ENCODE results near the gene IFI16. TPM values are rescaled to one million over a fixed set of nuclear protein-coding genes. Genes with fewer than 3 reads are reported as not detected.

The IFI16 gene
- total and polyA plus RNA-seq, 2 donors (not counting 3 experiments of a cell fraction or from before 2014, with no cell fraction given): 52.8 to 183 TPM

DNA sequence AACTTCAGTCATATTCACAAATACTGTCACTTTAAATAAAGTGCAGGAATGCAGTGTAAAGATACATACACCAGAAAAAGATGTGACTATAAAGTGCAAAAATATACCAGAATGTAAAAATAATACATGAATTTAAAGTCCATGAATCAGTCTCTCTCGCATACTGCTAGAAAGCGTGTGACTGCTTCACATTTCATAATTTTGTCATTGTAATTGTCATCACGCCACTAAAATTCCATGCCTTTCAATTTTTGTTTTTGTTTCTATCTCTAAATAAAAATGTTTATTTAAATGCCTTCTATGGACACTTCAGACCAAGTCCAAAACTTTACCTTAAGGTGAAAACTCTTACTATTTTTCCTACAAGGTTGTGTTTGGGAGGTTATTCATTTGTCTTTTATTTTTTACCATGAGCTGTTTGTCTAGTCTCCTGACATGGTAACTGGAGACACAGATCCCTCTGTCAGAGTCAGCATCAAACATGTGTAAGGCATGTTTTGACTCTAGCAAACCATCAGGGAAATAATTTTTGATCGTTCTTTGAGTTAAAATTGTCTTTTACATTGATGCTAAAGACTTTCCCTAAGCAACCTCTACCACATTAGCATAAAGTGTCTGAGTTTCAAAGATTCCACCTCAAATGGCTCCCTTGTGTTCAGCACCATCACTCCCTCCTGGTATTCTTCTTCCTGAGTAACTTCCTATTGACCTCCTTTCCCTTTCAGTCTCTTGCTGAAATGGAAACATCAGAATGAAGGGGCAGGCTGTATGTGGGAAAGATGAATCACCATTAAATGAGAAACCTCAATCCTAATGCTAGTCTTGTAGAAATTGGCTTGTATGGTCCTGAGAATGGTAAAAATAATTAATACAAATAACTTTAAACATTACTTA is 80.8 kb downstream of the IFI16 start:
- peak overlapping the region; percentile 36 for H2AFZ ChIP-seq (ENCODE audit: low read depth, low read length)
- no peak overlapping the region for H3K4me2 ChIP-seq (ENCODE audit: insufficient read depth, low read length)
- ChIA-PET CTCF (no interaction called here), POLR2A (no interaction called here)
- peaks cover 35% of the 10 kb centered on the region for H3K4me1 ChIP-seq (ENCODE audit: control insufficient read depth, extremely low read depth, insufficient read depth, low read length)
- H3K9me1 ChIP-seq (replicated peaks; ENCODE audit: control insufficient read depth, extremely low read depth, insufficient read depth, low read length): no peaks in the 10 kb centered on the region
- BruUV-seq (replicated peaks): no TSS peak
- H3K79me2 ChIP-seq (ENCODE audit: control insufficient read depth, insufficient read depth, low read length): no peaks in the 10 kb centered on the region
- TF ChIP-seq FOS (IDR thresholded peaks at IDR 0.05; ENCODE audit: borderline replicate concordance, insufficient read depth, low read length) (peak; percentile 66), POLR2AphosphoS5 (IDR thresholded peaks at IDR 0.05; ENCODE audit: insufficient read depth, low read depth, low read length) (no peak)
- FAIRE-seq (no peak), DNase-seq (ENCODE audit: low read depth, low spot score) (peak; percentile 52)
- H3K4me3 ChIP-seq (replicated peaks in 1 of 3; ENCODE audit: insufficient read depth in 1 of 3, low read depth in 1 of 3, low read length in 3 of 3): no peak overlapping the region
- H3K9ac ChIP-seq (replicated peaks; ENCODE audit: extremely low read depth, insufficient read depth, low read length): no peak overlapping the region
- no peaks in the 10 kb centered on the region for H3K9me3 ChIP-seq (replicated peaks; ENCODE audit: control insufficient read depth, insufficient read depth, low read length)
- H4K20me1 ChIP-seq (replicated peaks; ENCODE audit: control insufficient read depth, extremely low read depth, insufficient read depth, low read length): no peaks in the 10 kb centered on the region
- H3K27ac ChIP-seq (ENCODE audit: insufficient read depth, low read depth, low read length): no peak overlapping the region
- H3K36me3 ChIP-seq (ENCODE audit: control insufficient read depth in 2 of 2, extremely low read depth in 1 of 2, insufficient read depth in 2 of 2, low read length in 2 of 2): no peaks in the 10 kb centered on the region
- no peaks in the 10 kb centered on the region for H3K27me3 ChIP-seq (ENCODE audit: control insufficient read depth in 2 of 2, insufficient read depth in 2 of 2, low read length in 2 of 2)
- intact Hi-C loops (cut with micrococcal nuclease): no loop called here
- dilution Hi-C loops (cut with MboI; ENCODE audit: extremely low pct_ligation_motif_present, low sequenced_read_pairs): no loop called here

DNA sequence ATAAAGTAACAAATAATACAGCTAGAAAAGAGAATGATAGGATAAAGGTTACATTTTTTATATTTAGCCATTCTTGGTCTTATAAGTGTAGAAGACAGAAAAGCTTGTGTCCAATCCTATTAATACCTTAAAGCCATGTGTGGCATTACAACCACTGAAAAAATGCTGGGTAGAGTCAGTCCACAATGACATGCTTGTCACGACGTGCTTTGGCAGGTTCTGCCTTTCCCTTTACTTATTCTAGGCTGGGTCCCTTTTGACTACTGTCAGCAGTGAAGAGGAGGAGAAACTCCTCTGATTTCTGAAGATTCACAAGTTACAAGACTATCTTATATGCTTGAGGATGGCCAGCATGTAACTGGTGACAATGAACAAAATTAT is 81.5 kb downstream of the IFI16 start:
- no peaks in the 10 kb centered on the region for H3K27me3 ChIP-seq (ENCODE audit: control insufficient read depth in 2 of 2, insufficient read depth in 2 of 2, low read length in 2 of 2)
- dilution Hi-C loops (cut with MboI; ENCODE audit: extremely low pct_ligation_motif_present, low sequenced_read_pairs) (no loop called here), intact Hi-C loops (cut with micrococcal nuclease) (no loop called here)
- DNase-seq (ENCODE audit: low read depth, low spot score) (no peak), FAIRE-seq (no peak)
- CTCF ChIA-PET: no interaction called here
- H3K27ac ChIP-seq (ENCODE audit: insufficient read depth, low read depth, low read length): peak overlapping the region; percentile 75
- no peak overlapping the region for H2AFZ ChIP-seq (ENCODE audit: low read depth, low read length)
- POLR2A ChIA-PET: no interaction called here
- no peaks in the 10 kb centered on the region for H4K20me1 ChIP-seq (replicated peaks; ENCODE audit: control insufficient read depth, extremely low read depth, insufficient read depth, low read length)
- BruUV-seq (replicated peaks): no TSS peak
- no peaks in the 10 kb centered on the region for H3K36me3 ChIP-seq (ENCODE audit: control insufficient read depth in 2 of 2, extremely low read depth in 1 of 2, insufficient read depth in 2 of 2, low read length in 2 of 2)
- H3K9ac ChIP-seq (replicated peaks; ENCODE audit: extremely low read depth, insufficient read depth, low read length): no peak overlapping the region
- no peak overlapping the region for H3K4me3 ChIP-seq (replicated peaks in 1 of 3; ENCODE audit: insufficient read depth in 1 of 3, low read depth in 1 of 3, low read length in 3 of 3)
- peaks cover 35% of the 10 kb centered on the region for H3K4me1 ChIP-seq (ENCODE audit: control insufficient read depth, extremely low read depth, insufficient read depth, low read length)
- H3K9me3 ChIP-seq (replicated peaks; ENCODE audit: control insufficient read depth, insufficient read depth, low read length): no peaks in the 10 kb centered on the region
- H3K4me2 ChIP-seq (ENCODE audit: insufficient read depth, low read length): peak overlapping the region; percentile 68
- H3K79me2 ChIP-seq (ENCODE audit: control insufficient read depth, insufficient read depth, low read length): no peaks in the 10 kb centered on the region
- TF ChIP-seq MYC (IDR thresholded peaks at IDR 0.05; ENCODE audit: low read depth, low read length): no peak
- TF ChIP-seq JUN (IDR thresholded peaks at IDR 0.05; ENCODE audit: borderline replicate concordance, insufficient read depth, insufficient read length, low read depth): no peak
- no peak for TF ChIP-seq MAX (IDR thresholded peaks at IDR 0.05; ENCODE audit: insufficient read depth, insufficient read length)
- no peak for TF ChIP-seq POLR2A (IDR thresholded peaks at IDR 0.05; ENCODE audit: low read depth, low read length)
- TF ChIP-seq FOS (IDR thresholded peaks at IDR 0.05; ENCODE audit: borderline replicate concordance, insufficient read depth, low read length): no peak
- TF ChIP-seq GATA2 (IDR thresholded peaks at IDR 0.05; ENCODE audit: insufficient read depth, insufficient read length, low read depth, low read length): no peak
- no peak for TF ChIP-seq POLR2AphosphoS5 (IDR thresholded peaks at IDR 0.05; ENCODE audit: insufficient read depth, low read depth, low read length)
- no peak for TF ChIP-seq EZH2 (IDR thresholded peaks at IDR 0.05; ENCODE audit: borderline replicate concordance, low read depth, low read length, severe bottlenecking)
- TF ChIP-seq CTCF (IDR thresholded peaks at IDR 0.05; ENCODE audit: extremely low read depth in 1 of 2, insufficient read depth in 1 of 2, low read depth in 1 of 2, low read length in 2 of 2): no peak
- H3K9me1 ChIP-seq (replicated peaks; ENCODE audit: control insufficient read depth, extremely low read depth, insufficient read depth, low read length): no peaks in the 10 kb centered on the region

All from endothelial cell of umbilical vein (primary cell).